Right lobe of liver (tissue), 4 donors: ENCODE measurements around the gene GLP2R.

ENCODE experiments used
- CTCF ChIP-seq, 4 donors: fragments of 200-600 bp in 3 of 4; fragments of 450-650 bp in 1 of 4; IDR thresholded peaks; one replicate each; pipeline versions ENCODE4 v1.5.1 to v1.8.0; 2016 to 2022; ENCODE audit warnings: antibody characterized with exemption in 4 of 4, mild to moderate bottlenecking in 2 of 4
- POLR2A ChIP-seq: fragments of 450-650 bp; IDR thresholded peaks from one replicate; pipeline ENCODE4 v1.6.1; 2017; ENCODE audit warnings: antibody characterized with exemption, mild to moderate bottlenecking
- donor health status: DM: no; HTN: no; CAD: no.
- donor health status: DM: no; HTN: no; CAD: no.
- donor health status: DM: no; HTN: yes; CAD: no.

- TF ChIP-seq POLR2A = no peak
- no peak for TF ChIP-seq CTCF (IDR thresholded peaks at IDR 0.05)
These were observed 52.6 kb downstream of the GLP2R start for GRCh38 chr17:9878356-9878755.
